GM23338 (cell line): ENCODE data around the gene MARK2. TPM values are rescaled to one million over a fixed set of nuclear protein-coding genes. Genes with fewer than 3 reads are reported as not detected.

Experiments
- CREB1 ChIP-seq: fragments of 250-450 bp; sonication (Bioruptor Pico); IDR thresholded peaks from 2 replicates; pipeline ENCODE4 v1.5.0; 2020; ENCODE audit warnings: low read depth, mild to moderate bottlenecking, moderate library complexity
- EZH2 ChIP-seq: fragments of 200-600 bp; sonication (generic); IDR thresholded peaks from one replicate; pipeline ENCODE4 v1.8.0; 2017; ENCODE audit warnings: antibody characterized with exemption, mild to moderate bottlenecking, low read depth; ENCODE audit not compliant: unreplicated experiment
- ZNF114 ChIP-seq: fragments of 250-450 bp; sonication (Bioruptor Pico); IDR thresholded peaks from 2 replicates; pipeline ENCODE4 v1.5.0; 2020; ENCODE audit warnings: mild to moderate bottlenecking, moderate library complexity
- ZNF331 ChIP-seq: fragments of 250-450 bp; sonication (Bioruptor Pico); IDR thresholded peaks from 2 replicates; pipeline ENCODE4 v1.5.0; 2020; ENCODE audit warnings: low read depth, mild to moderate bottlenecking, moderate library complexity
- polyA plus RNA-seq: library from polyadenylated mRNA; unstranded; fragments of >200 nt; fragmentation: Nextera tagmentation; extraction: Ambion mirVana; gene quantifications from 2 replicates; pipeline ENCODE4 v1.2.1, GENCODE V29; 2016
- total RNA-seq: library from RNA; depleted of rRNA; stranded (reverse); fragments of >200 nt; shearing (Covaris generic); gene quantifications from 2 replicates; pipeline ENCODE4 v1.2.3, GENCODE V29; 2014
- TF ChIP-seq, protein P1 (sequence below): fragments of 250-450 bp; sonication (Bioruptor Pico); IDR thresholded peaks from 2 replicates; pipeline ENCODE4 v1.5.0; 2020; ENCODE audit warnings: mild to moderate bottlenecking, moderate library complexity
- TF ChIP-seq, protein P2 (sequence below): IDR thresholded peaks from one replicate; pipeline ENCODE4 v1.6.1; 2018; ENCODE audit warnings: antibody characterized with exemption; ENCODE audit not compliant: unreplicated experiment
- TF ChIP-seq, protein P3 (sequence below), 2 experiments: fragments of 200-600 bp in 1 of 2; sonication (generic) in 1 of 2; conservative IDR thresholded peaks; 2 replicates each; pipeline versions ENCODE4 v1.5.1 to v1.6.1; 2016 to 2017; ENCODE audit warnings: antibody characterized with exemption in 2 of 2, low read depth in 2 of 2, mild to moderate bottlenecking in 2 of 2, moderate library complexity in 1 of 2
- TF ChIP-seq, protein P4 (sequence below): IDR thresholded peaks from 2 replicates; pipeline ENCODE4 v1.6.1; 2016; ENCODE audit warnings: antibody characterized with exemption

Gene MARK2
- total and polyA plus RNA-seq, 2 experiments from 2014 or later: 18.7 to 42.6 TPM

DNA sequence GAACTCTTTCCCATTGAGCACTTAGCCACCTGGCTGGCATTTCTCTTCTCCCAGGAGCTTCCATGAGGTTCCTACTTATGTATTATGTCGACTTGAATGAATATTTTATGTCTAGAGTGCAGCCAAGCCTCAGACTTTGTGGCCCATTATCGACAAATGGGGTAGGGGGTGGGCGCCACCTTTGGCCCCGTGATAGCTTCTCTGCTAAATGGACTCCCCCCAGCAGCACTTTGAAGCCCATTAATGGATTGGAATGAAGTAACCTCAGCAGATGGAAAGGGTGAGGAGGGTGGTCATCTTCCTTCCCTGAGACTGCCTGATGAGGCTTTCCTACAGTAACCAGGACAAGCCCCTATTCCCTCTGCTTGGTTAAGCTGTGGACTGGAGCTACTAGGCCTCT is 5.9 kb downstream of the MARK2 start (continued):
- TF ChIP-seq, protein P1, sequence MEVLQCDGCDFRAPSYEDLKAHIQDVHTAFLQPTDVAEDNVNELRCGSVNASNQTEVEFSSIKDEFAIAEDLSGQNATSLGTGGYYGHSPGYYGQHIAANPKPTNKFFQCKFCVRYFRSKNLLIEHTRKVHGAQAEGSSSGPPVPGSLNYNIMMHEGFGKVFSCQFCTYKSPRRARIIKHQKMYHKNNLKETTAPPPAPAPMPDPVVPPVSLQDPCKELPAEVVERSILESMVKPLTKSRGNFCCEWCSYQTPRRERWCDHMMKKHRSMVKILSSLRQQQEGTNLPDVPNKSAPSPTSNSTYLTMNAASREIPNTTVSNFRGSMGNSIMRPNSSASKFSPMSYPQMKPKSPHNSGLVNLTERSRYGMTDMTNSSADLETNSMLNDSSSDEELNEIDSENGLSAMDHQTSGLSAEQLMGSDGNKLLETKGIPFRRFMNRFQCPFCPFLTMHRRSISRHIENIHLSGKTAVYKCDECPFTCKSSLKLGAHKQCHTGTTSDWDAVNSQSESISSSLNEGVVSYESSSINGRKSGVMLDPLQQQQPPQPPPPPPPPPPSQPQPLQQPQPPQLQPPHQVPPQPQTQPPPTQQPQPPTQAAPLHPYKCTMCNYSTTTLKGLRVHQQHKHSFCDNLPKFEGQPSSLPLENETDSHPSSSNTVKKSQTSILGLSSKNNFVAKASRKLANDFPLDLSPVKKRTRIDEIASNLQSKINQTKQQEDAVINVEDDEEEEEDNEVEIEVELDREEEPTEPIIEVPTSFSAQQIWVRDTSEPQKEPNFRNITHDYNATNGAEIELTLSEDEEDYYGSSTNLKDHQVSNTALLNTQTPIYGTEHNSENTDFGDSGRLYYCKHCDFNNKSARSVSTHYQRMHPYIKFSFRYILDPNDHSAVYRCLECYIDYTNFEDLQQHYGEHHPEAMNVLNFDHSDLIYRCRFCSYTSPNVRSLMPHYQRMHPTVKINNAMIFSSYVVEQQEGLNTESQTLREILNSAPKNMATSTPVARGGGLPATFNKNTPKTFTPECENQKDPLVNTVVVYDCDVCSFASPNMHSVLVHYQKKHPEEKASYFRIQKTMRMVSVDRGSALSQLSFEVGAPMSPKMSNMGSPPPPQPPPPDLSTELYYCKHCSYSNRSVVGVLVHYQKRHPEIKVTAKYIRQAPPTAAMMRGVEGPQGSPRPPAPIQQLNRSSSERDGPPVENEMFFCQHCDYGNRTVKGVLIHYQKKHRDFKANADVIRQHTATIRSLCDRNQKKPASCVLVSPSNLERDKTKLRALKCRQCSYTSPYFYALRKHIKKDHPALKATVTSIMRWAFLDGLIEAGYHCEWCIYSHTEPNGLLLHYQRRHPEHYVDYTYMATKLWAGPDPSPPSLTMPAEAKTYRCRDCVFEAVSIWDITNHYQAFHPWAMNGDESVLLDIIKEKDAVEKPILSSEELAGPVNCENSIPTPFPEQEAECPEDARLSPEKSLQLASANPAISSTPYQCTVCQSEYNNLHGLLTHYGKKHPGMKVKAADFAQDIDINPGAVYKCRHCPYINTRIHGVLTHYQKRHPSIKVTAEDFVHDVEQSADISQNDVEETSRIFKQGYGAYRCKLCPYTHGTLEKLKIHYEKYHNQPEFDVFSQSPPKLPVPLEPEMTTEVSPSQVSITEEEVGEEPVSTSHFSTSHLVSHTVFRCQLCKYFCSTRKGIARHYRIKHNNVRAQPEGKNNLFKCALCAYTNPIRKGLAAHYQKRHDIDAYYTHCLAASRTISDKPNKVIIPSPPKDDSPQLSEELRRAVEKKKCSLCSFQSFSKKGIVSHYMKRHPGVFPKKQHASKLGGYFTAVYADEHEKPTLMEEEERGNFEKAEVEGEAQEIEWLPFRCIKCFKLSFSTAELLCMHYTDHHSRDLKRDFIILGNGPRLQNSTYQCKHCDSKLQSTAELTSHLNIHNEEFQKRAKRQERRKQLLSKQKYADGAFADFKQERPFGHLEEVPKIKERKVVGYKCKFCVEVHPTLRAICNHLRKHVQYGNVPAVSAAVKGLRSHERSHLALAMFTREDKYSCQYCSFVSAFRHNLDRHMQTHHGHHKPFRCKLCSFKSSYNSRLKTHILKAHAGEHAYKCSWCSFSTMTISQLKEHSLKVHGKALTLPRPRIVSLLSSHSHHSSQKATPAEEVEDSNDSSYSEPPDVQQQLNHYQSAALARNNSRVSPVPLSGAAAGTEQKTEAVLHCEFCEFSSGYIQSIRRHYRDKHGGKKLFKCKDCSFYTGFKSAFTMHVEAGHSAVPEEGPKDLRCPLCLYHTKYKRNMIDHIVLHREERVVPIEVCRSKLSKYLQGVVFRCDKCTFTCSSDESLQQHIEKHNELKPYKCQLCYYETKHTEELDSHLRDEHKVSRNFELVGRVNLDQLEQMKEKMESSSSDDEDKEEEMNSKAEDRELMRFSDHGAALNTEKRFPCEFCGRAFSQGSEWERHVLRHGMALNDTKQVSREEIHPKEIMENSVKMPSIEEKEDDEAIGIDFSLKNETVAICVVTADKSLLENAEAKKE: no peak
- TF ChIP-seq, protein P2, sequence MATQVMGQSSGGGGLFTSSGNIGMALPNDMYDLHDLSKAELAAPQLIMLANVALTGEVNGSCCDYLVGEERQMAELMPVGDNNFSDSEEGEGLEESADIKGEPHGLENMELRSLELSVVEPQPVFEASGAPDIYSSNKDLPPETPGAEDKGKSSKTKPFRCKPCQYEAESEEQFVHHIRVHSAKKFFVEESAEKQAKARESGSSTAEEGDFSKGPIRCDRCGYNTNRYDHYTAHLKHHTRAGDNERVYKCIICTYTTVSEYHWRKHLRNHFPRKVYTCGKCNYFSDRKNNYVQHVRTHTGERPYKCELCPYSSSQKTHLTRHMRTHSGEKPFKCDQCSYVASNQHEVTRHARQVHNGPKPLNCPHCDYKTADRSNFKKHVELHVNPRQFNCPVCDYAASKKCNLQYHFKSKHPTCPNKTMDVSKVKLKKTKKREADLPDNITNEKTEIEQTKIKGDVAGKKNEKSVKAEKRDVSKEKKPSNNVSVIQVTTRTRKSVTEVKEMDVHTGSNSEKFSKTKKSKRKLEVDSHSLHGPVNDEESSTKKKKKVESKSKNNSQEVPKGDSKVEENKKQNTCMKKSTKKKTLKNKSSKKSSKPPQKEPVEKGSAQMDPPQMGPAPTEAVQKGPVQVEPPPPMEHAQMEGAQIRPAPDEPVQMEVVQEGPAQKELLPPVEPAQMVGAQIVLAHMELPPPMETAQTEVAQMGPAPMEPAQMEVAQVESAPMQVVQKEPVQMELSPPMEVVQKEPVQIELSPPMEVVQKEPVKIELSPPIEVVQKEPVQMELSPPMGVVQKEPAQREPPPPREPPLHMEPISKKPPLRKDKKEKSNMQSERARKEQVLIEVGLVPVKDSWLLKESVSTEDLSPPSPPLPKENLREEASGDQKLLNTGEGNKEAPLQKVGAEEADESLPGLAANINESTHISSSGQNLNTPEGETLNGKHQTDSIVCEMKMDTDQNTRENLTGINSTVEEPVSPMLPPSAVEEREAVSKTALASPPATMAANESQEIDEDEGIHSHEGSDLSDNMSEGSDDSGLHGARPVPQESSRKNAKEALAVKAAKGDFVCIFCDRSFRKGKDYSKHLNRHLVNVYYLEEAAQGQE: no peak
- TF ChIP-seq EZH2 (no peak), ZNF331 (CRISPR knock-in tag) (no peak), ZNF114 (CRISPR knock-in tag) (no peak), CREB1 (CRISPR knock-in tag) (no peak)
- TF ChIP-seq, protein P3, sequence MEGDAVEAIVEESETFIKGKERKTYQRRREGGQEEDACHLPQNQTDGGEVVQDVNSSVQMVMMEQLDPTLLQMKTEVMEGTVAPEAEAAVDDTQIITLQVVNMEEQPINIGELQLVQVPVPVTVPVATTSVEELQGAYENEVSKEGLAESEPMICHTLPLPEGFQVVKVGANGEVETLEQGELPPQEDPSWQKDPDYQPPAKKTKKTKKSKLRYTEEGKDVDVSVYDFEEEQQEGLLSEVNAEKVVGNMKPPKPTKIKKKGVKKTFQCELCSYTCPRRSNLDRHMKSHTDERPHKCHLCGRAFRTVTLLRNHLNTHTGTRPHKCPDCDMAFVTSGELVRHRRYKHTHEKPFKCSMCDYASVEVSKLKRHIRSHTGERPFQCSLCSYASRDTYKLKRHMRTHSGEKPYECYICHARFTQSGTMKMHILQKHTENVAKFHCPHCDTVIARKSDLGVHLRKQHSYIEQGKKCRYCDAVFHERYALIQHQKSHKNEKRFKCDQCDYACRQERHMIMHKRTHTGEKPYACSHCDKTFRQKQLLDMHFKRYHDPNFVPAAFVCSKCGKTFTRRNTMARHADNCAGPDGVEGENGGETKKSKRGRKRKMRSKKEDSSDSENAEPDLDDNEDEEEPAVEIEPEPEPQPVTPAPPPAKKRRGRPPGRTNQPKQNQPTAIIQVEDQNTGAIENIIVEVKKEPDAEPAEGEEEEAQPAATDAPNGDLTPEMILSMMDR (conservative IDR thresholded peaks at IDR 0.05; ENCODE audit: low read depth in 2 of 2): no peak
- TF ChIP-seq, protein P4, sequence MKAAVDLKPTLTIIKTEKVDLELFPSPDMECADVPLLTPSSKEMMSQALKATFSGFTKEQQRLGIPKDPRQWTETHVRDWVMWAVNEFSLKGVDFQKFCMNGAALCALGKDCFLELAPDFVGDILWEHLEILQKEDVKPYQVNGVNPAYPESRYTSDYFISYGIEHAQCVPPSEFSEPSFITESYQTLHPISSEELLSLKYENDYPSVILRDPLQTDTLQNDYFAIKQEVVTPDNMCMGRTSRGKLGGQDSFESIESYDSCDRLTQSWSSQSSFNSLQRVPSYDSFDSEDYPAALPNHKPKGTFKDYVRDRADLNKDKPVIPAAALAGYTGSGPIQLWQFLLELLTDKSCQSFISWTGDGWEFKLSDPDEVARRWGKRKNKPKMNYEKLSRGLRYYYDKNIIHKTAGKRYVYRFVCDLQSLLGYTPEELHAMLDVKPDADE: no peak
